ENCODE measurements around the gene ROPN1L.
"Not testable (repeated sequence)": the region's sequence is repeated elsewhere in the genome, so short reads cannot be mapped to it uniquely, and the experiment has no call there.

Gene ROPN1L

DNA sequence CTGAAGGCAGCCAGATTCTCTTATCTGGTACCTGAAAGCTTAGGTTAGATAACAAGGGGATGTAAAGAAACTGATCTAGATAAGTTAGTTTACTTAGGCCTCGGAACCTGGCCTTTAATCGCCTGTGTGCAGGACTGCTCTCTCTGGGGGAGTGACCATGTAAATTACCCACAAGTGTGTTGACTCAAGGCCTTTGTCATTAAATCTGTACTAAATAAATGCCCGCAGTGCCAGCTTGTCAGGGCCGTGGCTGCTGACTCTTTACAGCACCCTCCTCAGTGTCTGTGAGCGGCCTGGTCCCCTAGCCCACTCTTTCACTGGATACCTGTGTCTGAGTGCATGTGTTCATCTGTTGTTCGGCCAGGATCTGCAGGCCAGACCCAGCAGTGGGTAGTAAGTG is 52.8 kb downstream of the ROPN1L start:
- H3K36me3 ChIP-seq (ENCODE audit: control insufficient read depth in 4 of 4, insufficient read depth in 4 of 4, low read length in 3 of 4); DNase-seq; POLR2A ChIA-PET; H3K27ac ChIP-seq (ENCODE audit: insufficient read depth in 1 of 2, low read depth in 1 of 2, low read length in 2 of 2, poor library complexity in 1 of 2, severe bottlenecking in 2 of 2); H3K27me3 ChIP-seq (replicated peaks in 2 of 5; ENCODE audit: control insufficient read depth in 4 of 5, insufficient read depth in 5 of 5, low read length in 4 of 5); H3K4me3 ChIP-seq (ENCODE audit: control insufficient read depth in 1 of 7, extremely low read depth in 1 of 7, insufficient read depth in 4 of 7, low read depth in 2 of 7, low read length in 6 of 7): not testable (repeated sequence)
- CTCF ChIA-PET: interaction anchor here (0.7 to 5.5 kb wide), 3 partner anchors 19 to 34 kb away, joined by 3 to 27 read pairs (median 6); no protein-coding TSS in a partner anchor
- Histone ChIP-seq H3K4me1 (ENCODE audit: control extremely low read depth in 1 of 4, control insufficient read depth in 4 of 4, insufficient read depth in 4 of 4, low read length in 3 of 4) (peaks cover 8 to 17% (median 11%) of the 10 kb centered on the region in 4 experiments), H3K9me3 (ENCODE audit: control extremely low read depth in 1 of 5, control insufficient read depth in 4 of 5, insufficient read depth in 2 of 5, low read depth in 1 of 5, low read length in 4 of 5) (peaks cover 0 to 22% (median 9%) of the 10 kb centered on the region in 5 experiments)
- WGBS (ENCODE audit: insufficient coverage): 100% methylated on average over 5 of the region's 6 CpGs

DNA sequence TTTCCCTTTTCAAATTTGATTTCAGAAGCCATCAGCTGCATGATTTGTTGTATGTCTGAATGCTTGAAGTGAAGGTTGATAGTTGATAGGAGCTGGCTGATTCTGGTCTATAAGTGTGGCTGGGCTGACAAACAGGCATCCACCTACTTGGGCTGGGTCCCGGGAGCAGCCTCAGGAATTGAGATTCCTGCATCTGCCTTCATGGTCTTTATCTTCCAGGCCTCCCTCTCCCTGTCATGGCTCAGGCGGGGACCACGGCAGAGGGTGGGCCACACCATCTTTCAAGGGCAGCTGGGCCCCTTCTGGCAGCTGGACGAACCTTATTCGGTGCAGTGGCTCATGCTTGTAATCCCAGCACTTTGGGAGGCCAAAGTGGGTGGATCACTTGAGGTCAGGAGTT is 55.9 kb downstream of the ROPN1L start:
- CTCF ChIA-PET: interaction anchor here (0.5 to 1.4 kb wide), 2 partner anchors 45 to 116 kb away, joined by 3 read pairs; no protein-coding TSS in a partner anchor
- no peak overlapping the region for H3K4me3 ChIP-seq (ENCODE audit: control insufficient read depth in 1 of 7, extremely low read depth in 1 of 7, insufficient read depth in 4 of 7, low read depth in 2 of 7, low read length in 6 of 7)
- peaks cover 0 to 17% (median 0%) of the 10 kb centered on the region in 4 experiments for H3K4me1 ChIP-seq (ENCODE audit: control extremely low read depth in 1 of 4, control insufficient read depth in 4 of 4, insufficient read depth in 4 of 4, low read length in 3 of 4)
- H3K27me3 ChIP-seq (replicated peaks in 2 of 5; ENCODE audit: control insufficient read depth in 4 of 5, insufficient read depth in 5 of 5, low read length in 4 of 5): no peaks in the 10 kb centered on the region
- H3K9me3 ChIP-seq (ENCODE audit: control extremely low read depth in 1 of 5, control insufficient read depth in 4 of 5, insufficient read depth in 2 of 5, low read depth in 1 of 5, low read length in 4 of 5): peaks cover 0 to 22% (median 9%) of the 10 kb centered on the region in 5 experiments
- POLR2A ChIA-PET: interaction anchor here (0.9 kb wide), 1 partner anchor 8 kb away, joined by 3 read pairs; no protein-coding TSS in a partner anchor
- no peak for DNase-seq
- H3K27ac ChIP-seq (ENCODE audit: insufficient read depth in 1 of 2, low read depth in 1 of 2, low read length in 2 of 2, poor library complexity in 1 of 2, severe bottlenecking in 2 of 2): no peak overlapping the region
- no peaks in the 10 kb centered on the region for H3K36me3 ChIP-seq (ENCODE audit: control insufficient read depth in 4 of 4, insufficient read depth in 4 of 4, low read length in 3 of 4)
- WGBS (ENCODE audit: insufficient coverage): 80% methylated on average over 1 of the region's 5 CpGs

DNA sequence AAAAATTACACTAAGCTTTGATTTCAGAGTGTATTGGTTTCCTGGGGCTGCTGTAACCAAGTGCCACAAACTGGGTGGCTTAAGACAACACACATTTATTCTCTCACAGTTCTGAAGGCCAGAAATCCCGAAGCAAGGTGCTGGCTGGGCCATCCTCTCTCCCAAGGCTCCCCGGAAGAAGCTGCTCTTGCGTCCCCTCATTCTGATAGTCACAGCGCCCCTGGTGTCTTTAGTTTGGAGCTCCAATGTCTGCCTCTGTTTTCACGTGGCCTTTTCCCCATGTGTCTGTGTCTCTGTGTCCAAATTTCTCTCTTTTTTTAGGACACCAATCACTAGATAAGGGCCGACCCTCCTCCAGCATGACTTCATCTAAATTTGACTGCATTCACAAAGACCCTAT is 56.7 kb downstream of the ROPN1L start:
- no peak overlapping the region for H3K4me3 ChIP-seq (ENCODE audit: control insufficient read depth in 1 of 7, extremely low read depth in 1 of 7, insufficient read depth in 4 of 7, low read depth in 2 of 7, low read length in 6 of 7)
- WGBS (ENCODE audit: insufficient coverage): 100% methylated on average over 5 of the region's 6 CpGs
- H3K27ac ChIP-seq (ENCODE audit: insufficient read depth in 1 of 2, low read depth in 1 of 2, low read length in 2 of 2, poor library complexity in 1 of 2, severe bottlenecking in 2 of 2): no peak overlapping the region
- ChIA-PET POLR2A (interaction anchor here (0.9 kb wide), 1 partner anchor 8 kb away, joined by 3 read pairs; no protein-coding TSS in a partner anchor), CTCF (interaction anchor here (1.4 kb wide), 1 partner anchor 44 kb away, joined by 3 read pairs; no protein-coding TSS in a partner anchor)
- DNase-seq: no peak
- H3K9me3 ChIP-seq (ENCODE audit: control extremely low read depth in 1 of 5, control insufficient read depth in 4 of 5, insufficient read depth in 2 of 5, low read depth in 1 of 5, low read length in 4 of 5): peaks cover 0 to 17% (median 9%) of the 10 kb centered on the region in 5 experiments
- no peaks in the 10 kb centered on the region for H3K36me3 ChIP-seq (ENCODE audit: control insufficient read depth in 4 of 4, insufficient read depth in 4 of 4, low read length in 3 of 4)
- H3K27me3 ChIP-seq (replicated peaks in 2 of 5; ENCODE audit: control insufficient read depth in 4 of 5, insufficient read depth in 5 of 5, low read length in 4 of 5): no peaks in the 10 kb centered on the region
- peaks cover 0 to 23% (median 0%) of the 10 kb centered on the region in 4 experiments for H3K4me1 ChIP-seq (ENCODE audit: control extremely low read depth in 1 of 4, control insufficient read depth in 4 of 4, insufficient read depth in 4 of 4, low read length in 3 of 4)

DNA sequence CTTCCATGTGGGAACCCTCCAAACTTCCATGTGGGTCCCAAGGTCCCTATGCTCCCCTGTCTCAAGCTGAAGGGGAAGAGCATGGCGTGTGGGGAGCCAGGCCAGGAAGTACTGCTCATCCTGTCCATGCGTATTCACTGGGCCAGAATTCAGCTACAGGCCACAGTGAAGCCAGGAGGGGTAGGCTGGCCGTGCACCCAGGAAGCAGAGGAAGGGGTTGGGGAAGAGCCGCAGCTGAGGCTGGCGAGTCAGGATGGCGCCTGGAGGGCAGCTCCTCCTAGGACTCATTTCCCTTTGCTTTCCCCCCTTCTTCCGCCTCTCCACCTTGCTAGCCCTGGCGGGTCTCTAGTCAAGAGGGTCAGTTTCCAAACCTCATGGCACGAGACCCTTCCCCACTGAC is 57.4 kb downstream of the ROPN1L start:
- Histone ChIP-seq H3K4me1 (ENCODE audit: control extremely low read depth in 1 of 4, control insufficient read depth in 4 of 4, insufficient read depth in 4 of 4, low read length in 3 of 4) (peaks cover 0 to 30% (median 2%) of the 10 kb centered on the region in 4 experiments), H3K27me3 (replicated peaks in 2 of 5; ENCODE audit: control insufficient read depth in 4 of 5, insufficient read depth in 5 of 5, low read length in 4 of 5) (no peaks in the 10 kb centered on the region), H3K27ac (ENCODE audit: insufficient read depth in 1 of 2, low read depth in 1 of 2, low read length in 2 of 2, poor library complexity in 1 of 2, severe bottlenecking in 2 of 2) (no peak overlapping the region), H3K9me3 (ENCODE audit: control extremely low read depth in 1 of 5, control insufficient read depth in 4 of 5, insufficient read depth in 2 of 5, low read depth in 1 of 5, low read length in 4 of 5) (peaks cover 0 to 11% (median 7%) of the 10 kb centered on the region in 5 experiments), H3K4me3 (ENCODE audit: control insufficient read depth in 1 of 7, extremely low read depth in 1 of 7, insufficient read depth in 4 of 7, low read depth in 2 of 7, low read length in 6 of 7) (no peak overlapping the region), H3K36me3 (ENCODE audit: control insufficient read depth in 4 of 4, insufficient read depth in 4 of 4, low read length in 3 of 4) (no peaks in the 10 kb centered on the region)
- ChIA-PET CTCF (interaction anchor here (1.4 to 1.8 kb wide), 2 partner anchors 43 to 129 kb away, joined by 3 to 6 read pairs; no protein-coding TSS in a partner anchor), POLR2A (interaction anchor here (0.7 kb wide), 1 partner anchor 10 kb away, joined by 3 read pairs; no protein-coding TSS in a partner anchor)
- DNase-seq: no peak
- 89% methylated on average over 6 of the region's 9 CpGs for WGBS (ENCODE audit: insufficient coverage)

DNA sequence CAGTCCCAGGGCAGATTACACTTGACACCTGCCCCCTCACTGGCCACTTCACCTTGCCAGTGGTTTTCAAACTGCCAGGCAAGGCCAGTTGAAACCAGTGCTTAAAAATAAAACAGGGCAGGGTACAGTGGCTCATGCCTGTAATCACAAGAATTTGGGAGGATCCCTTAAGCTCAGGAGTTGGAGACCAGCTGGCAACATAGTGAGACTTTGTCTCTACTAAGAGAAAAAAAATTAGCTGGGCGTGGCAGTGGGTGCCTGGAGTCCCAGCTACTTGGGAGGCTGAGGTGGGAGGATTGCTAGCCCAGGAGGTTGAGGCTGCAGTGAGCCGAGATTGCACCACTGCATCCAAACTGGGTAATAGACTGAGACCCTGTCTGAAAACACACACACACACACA is 58.1 kb downstream of the ROPN1L start:
- no peak for DNase-seq
- H3K27me3 ChIP-seq (replicated peaks in 2 of 5; ENCODE audit: control insufficient read depth in 4 of 5, insufficient read depth in 5 of 5, low read length in 4 of 5): no peaks in the 10 kb centered on the region
- no peak overlapping the region for H3K4me3 ChIP-seq (ENCODE audit: control insufficient read depth in 1 of 7, extremely low read depth in 1 of 7, insufficient read depth in 4 of 7, low read depth in 2 of 7, low read length in 6 of 7)
- WGBS (ENCODE audit: insufficient coverage): 86% methylated on average over 1 of the region's 2 CpGs
- H3K4me1 ChIP-seq (ENCODE audit: control extremely low read depth in 1 of 4, control insufficient read depth in 4 of 4, insufficient read depth in 4 of 4, low read length in 3 of 4): peaks cover 0 to 37% (median 7%) of the 10 kb centered on the region in 4 experiments
- peaks cover 0 to 4% (median 4%) of the 10 kb centered on the region in 5 experiments for H3K9me3 ChIP-seq (ENCODE audit: control extremely low read depth in 1 of 5, control insufficient read depth in 4 of 5, insufficient read depth in 2 of 5, low read depth in 1 of 5, low read length in 4 of 5)
- no peaks in the 10 kb centered on the region for H3K36me3 ChIP-seq (ENCODE audit: control insufficient read depth in 4 of 4, insufficient read depth in 4 of 4, low read length in 3 of 4)
- no peak overlapping the region for H3K27ac ChIP-seq (ENCODE audit: insufficient read depth in 1 of 2, low read depth in 1 of 2, low read length in 2 of 2, poor library complexity in 1 of 2, severe bottlenecking in 2 of 2)
- ChIA-PET POLR2A (no interaction called here), CTCF (interaction anchor here (1.2 to 1.8 kb wide), 3 partner anchors 10 to 128 kb away, joined by 3 to 6 read pairs (median 5); no protein-coding TSS in a partner anchor)

DNA sequence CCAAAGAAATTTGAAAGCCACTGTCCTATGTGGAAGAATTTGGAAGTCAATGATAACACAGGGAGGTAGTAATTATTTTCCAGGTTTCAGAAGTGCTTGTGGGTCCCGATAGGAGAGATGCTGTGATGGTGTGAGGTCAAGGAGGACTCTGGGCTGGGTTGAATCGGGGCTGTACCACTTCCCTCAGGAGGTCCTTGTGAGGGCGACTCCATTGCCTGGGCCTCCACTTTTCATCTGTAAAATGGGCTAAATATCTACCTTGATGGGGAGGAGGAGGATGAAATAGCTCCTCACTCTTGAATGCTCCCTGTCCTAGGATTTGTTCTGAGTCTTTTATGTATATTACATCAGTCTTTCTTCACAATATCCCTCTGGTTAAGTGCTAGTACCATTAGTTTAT is 59.0 kb downstream of the ROPN1L start:
- Histone ChIP-seq H3K27ac (ENCODE audit: insufficient read depth in 1 of 2, low read depth in 1 of 2, low read length in 2 of 2, poor library complexity in 1 of 2, severe bottlenecking in 2 of 2) (no peak overlapping the region), H3K9me3 (ENCODE audit: control extremely low read depth in 1 of 5, control insufficient read depth in 4 of 5, insufficient read depth in 2 of 5, low read depth in 1 of 5, low read length in 4 of 5) (no peaks in the 10 kb centered on the region), H3K4me1 (ENCODE audit: control extremely low read depth in 1 of 4, control insufficient read depth in 4 of 4, insufficient read depth in 4 of 4, low read length in 3 of 4) (peaks cover 6 to 46% (median 16%) of the 10 kb centered on the region in 4 experiments), H3K36me3 (ENCODE audit: control insufficient read depth in 4 of 4, insufficient read depth in 4 of 4, low read length in 3 of 4) (no peaks in the 10 kb centered on the region), H3K27me3 (replicated peaks in 2 of 5; ENCODE audit: control insufficient read depth in 4 of 5, insufficient read depth in 5 of 5, low read length in 4 of 5) (no peaks in the 10 kb centered on the region), H3K4me3 (ENCODE audit: control insufficient read depth in 1 of 7, extremely low read depth in 1 of 7, insufficient read depth in 4 of 7, low read depth in 2 of 7, low read length in 6 of 7) (no peak overlapping the region)
- DNase-seq: no peak
- ChIA-PET POLR2A (no interaction called here), CTCF (interaction anchor here (1.0 to 1.8 kb wide), 5 partner anchors 11 to 127 kb away, joined by 3 to 6 read pairs (median 3); no protein-coding TSS in a partner anchor)
- WGBS (ENCODE audit: insufficient coverage): 96% methylated on average over 3 of the region's 3 CpGs

DNA sequence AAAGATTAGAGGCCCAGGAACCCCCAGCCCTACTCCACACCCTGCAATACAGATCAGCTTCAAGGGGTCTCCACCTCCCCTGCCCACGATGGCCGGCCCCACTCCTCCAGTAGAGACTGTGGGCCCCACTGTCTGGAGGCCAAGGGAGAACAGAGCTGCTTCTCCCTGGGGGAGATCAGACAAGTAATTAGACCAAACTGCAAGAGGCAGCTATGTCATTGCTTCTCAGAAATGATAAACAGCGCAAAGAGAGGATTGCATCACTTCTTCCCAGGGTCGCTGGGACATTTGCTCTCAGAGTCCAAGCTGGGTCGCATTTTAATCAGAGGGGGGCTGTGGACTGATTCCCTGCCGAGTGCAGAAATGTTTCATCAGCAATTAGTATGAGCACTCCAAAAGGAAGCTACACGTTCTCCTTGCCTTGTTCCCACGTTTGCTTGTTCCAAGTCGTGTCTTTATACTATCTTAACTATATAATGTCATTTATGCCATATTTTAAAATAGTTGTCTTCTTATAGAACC is 59.9 kb downstream of the ROPN1L start:
- ChIA-PET POLR2A (no interaction called here), CTCF (interaction anchor here (1.0 to 1.3 kb wide), 5 partner anchors 9 to 22 kb away, joined by 3 to 4 read pairs (median 4); no protein-coding TSS in a partner anchor)
- Histone ChIP-seq H3K4me3 (ENCODE audit: control insufficient read depth in 1 of 7, extremely low read depth in 1 of 7, insufficient read depth in 4 of 7, low read depth in 2 of 7, low read length in 6 of 7) (no peak overlapping the region), H3K27me3 (replicated peaks in 2 of 5; ENCODE audit: control insufficient read depth in 4 of 5, insufficient read depth in 5 of 5, low read length in 4 of 5) (no peaks in the 10 kb centered on the region), H3K9me3 (ENCODE audit: control extremely low read depth in 1 of 5, control insufficient read depth in 4 of 5, insufficient read depth in 2 of 5, low read depth in 1 of 5, low read length in 4 of 5) (no peaks in the 10 kb centered on the region), H3K4me1 (ENCODE audit: control extremely low read depth in 1 of 4, control insufficient read depth in 4 of 4, insufficient read depth in 4 of 4, low read length in 3 of 4) (peaks cover 12 to 55% (median 20%) of the 10 kb centered on the region in 4 experiments), H3K27ac (ENCODE audit: insufficient read depth in 1 of 2, low read depth in 1 of 2, low read length in 2 of 2, poor library complexity in 1 of 2, severe bottlenecking in 2 of 2) (no peak overlapping the region), H3K36me3 (ENCODE audit: control insufficient read depth in 4 of 4, insufficient read depth in 4 of 4, low read length in 3 of 4) (no peaks in the 10 kb centered on the region)
- WGBS (ENCODE audit: insufficient coverage): 98% methylated on average over 5 of the region's 9 CpGs
- DNase-seq: no peak

All from common myeloid progenitor, CD34-positive (primary cell).